LNCaP clone FGC (cell line): ENCODE measurements around the gene SEC62.

ENCODE experiments used
- DNase-seq: peaks from one replicate; pipeline ENCODE4 v3.0.0-alpha.2; 2011; ENCODE audit warnings: low read depth
- H3K4me3 ChIP-seq: 2 replicates; pipeline ENCODE4 v1.5.1; 2011; ENCODE audit warnings: mild to moderate bottlenecking, low read depth, low read length, control low read depth
- TF ChIP-seq, protein P1 (sequence below): IDR thresholded peaks from 2 replicates; pipeline ENCODE4 v1.5.1; 2012; ENCODE audit warnings: mild to moderate bottlenecking; ENCODE audit not compliant: control insufficient read depth, insufficient read depth; ENCODE audit errors: extremely low read depth

Gene SEC62

DNA sequence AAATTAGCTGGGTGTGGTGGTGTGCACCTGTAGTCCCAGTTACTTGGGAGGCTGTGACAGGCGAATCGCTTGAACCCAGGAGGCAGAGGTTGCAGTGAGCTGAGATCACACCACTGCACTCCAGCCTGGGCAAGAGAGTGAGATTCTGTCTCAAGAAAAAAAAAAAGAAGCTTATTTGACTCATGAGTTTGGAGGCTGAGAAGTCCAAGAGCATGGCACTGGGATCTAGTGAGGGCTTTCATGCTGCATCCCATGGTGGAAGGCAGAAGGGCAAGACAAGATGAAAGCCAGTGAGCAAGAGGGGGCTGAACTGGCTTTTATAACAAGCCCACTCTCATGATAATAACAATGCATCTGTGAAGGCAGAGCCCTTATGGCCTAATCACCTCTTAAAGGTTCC lies 33.4 kb downstream of the SEC62 start:
- TF ChIP-seq, protein P1, sequence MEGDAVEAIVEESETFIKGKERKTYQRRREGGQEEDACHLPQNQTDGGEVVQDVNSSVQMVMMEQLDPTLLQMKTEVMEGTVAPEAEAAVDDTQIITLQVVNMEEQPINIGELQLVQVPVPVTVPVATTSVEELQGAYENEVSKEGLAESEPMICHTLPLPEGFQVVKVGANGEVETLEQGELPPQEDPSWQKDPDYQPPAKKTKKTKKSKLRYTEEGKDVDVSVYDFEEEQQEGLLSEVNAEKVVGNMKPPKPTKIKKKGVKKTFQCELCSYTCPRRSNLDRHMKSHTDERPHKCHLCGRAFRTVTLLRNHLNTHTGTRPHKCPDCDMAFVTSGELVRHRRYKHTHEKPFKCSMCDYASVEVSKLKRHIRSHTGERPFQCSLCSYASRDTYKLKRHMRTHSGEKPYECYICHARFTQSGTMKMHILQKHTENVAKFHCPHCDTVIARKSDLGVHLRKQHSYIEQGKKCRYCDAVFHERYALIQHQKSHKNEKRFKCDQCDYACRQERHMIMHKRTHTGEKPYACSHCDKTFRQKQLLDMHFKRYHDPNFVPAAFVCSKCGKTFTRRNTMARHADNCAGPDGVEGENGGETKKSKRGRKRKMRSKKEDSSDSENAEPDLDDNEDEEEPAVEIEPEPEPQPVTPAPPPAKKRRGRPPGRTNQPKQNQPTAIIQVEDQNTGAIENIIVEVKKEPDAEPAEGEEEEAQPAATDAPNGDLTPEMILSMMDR = no peak
- DNase-seq = no peak
- H3K4me3 ChIP-seq = no peak overlapping the region

DNA sequence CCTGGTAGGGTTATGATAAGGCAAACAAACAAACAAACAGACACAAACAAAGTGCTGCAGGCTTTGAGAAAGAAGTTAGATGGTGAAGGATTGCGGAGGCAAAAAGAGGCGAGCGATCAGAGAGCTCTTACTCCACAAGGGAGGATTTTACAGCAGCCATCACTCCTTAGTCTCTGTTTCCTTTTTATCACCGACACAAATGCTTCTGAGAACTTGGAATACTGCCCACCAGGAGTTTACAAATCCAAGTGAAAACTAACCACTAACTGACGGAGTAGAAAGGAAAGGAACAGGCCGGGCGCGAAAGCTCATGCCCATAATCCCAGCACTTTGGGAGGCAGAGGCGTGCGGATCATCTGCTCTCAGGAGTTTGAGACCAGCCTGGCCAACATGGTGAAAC lies 35.6 kb downstream of the SEC62 start:
- DNase-seq = no peak
- H3K4me3 ChIP-seq = no peak overlapping the region
- TF ChIP-seq, protein P1 = no peak

DNA sequence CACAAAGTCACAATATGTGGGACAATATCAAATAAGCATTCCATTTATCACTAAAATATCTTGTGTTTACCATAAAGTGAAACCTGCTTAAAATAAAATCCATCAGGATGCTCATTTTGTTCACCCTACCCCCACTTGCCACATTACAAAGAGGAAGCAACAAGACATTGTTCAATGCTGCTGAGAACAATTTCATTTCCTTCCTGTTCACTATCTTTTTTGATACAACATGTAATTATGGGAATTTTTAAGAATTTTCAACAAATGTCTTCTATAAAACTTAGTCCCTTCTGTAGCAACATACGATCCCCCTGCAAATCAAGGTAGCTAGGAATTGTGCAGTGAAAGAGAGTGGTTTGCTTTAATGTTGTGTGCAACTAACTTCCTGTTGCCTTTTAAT lies 36.3 kb downstream of the SEC62 start:
- H3K4me3 ChIP-seq = no peak overlapping the region
- no peak for DNase-seq
- TF ChIP-seq, protein P1 = no peak

DNA sequence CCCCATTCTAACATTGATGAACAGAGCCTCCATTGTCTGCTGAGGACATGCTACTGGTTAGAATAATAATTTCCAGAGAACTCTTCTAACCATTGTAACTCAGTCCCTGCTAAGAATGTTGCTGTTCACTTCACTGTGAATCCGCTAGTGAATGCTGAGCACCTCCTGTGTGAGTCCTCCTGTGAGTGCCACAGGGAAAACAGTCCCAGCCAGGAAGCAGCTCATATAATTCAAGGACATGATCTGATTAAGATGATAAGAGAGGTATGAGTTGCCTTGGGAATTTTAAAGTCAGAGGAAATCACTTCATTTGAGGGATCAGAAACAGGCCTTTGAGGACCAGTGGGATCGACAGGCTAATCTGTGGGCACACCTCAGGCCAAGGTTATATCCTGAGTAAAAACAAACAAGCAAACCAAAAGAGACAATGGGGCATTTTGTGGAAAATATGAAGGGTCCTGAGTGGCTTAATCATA lies 37.3 kb downstream of the SEC62 start:
- no peak for DNase-seq
- no peak overlapping the region for H3K4me3 ChIP-seq
- TF ChIP-seq, protein P1 = no peak

DNA sequence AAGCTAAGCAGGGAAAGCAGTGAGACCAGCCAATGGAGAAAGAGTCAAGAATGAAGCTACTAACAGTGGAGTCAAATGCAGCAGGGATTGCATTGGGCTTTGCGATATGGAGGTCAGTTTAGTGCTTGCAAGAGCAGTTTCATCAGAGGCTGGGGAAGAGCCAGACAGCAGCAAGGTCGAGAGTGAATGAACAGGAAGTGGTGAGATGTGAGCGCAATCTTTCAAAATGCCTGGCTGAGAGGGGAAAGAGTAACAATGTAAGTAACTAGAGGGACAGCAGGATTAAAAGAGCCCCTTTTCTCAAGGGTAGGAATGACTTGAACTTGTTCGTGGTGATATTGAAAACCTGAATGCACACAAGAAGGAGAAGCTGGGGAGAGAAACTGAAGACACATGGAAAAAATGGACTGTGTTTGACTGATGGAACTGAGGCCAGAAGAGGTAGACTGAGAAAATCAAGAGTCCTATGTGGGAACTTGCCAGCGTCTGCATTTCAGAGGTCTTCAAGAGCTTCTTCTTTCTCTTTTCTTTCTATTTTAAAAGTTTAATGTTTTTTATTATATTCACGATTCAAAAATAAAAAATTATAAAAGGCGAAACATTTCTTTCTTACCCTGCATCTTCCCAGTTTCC lies 40.5 kb downstream of the SEC62 start:
- no peak overlapping the region for H3K4me3 ChIP-seq
- DNase-seq = no peak
- TF ChIP-seq, protein P1 = no peak

DNA sequence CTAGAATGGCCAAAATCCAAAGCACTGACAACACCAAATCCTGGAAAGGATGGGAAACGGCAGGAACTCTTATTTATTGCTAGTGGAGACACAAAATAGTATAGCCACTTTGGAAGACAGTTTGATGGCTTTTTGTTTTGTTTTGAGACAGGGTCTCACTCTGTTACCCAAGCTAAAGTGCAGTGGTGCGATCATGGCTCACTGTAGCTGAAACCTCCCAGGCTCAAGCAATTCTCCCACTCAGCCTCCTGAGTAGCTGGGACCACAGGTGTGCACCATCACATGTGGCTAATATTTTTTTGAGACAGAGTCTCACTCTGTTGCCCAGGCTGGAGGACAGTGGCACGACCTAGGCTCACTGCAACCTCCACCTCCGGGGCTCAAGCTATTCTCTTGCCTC lies 43.9 kb downstream of the SEC62 start:
- no peak for DNase-seq
- no peak overlapping the region for H3K4me3 ChIP-seq
- TF ChIP-seq, protein P1 = no peak
